KG1 (cell line): ENCODE data around the gene OPHN1.

ENCODE experiments used
- DNase-seq: peaks from one replicate; lab custom pipeline; 2025; lab: John Stamatoyannopoulos, UW

The OPHN1 gene

GRCh38 chrX:68433155-68433980 is at the start of gene OPHN1:
TSS of gene OPHN1 (minus strand) at chrX:68433495. CDS start at chrX:68433020, 475 bp downstream.
- no peak for DNase-seq

DNA sequence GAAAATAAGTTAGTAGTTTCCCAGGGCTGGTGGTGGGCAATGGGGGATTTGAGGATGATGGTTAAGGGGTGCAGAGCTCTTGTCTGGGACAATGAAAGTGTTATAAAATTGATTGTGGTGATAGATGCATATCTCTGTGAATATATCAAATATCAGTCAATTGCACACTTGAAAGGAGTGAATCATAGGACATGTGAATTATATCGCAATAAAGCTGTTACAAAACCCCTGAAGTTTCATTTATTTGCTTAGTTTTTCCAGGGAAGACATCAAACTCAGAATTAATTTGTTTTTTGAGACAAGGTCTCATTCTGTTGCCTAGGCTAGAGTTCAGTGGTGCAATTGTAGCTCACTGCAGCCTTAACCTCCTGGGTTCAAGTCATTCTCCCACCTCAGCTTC is 47.7 kb upstream of the OPHN1 start:
- no peak for DNase-seq

- no peak for DNase-seq
Observed at GRCh38 chrX:68464796-68465195, 31.5 kb upstream of the OPHN1 start.

GRCh38 chrX:68463880-68464279 is 30.6 kb upstream of the OPHN1 start:
- no peak for DNase-seq

DNA sequence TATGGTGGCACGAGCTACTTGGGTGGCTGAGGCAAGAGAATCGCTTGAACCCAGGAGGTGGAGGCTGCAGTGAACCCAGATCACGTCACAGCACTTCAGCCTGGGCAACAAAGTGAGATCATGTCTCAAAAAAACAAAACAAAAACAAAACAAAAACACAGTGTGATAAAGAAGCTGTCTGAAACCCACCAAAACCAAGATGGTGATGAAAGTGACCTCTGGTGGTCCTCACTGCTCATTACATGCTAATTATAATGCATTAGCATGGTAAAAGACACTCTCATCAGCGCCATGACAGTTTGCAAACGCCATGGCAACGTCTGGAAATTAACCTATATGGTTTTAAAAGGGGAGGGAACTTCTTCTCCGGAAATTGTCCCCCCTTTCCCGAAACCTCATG is 29.4 kb upstream of the OPHN1 start:
- DNase-seq, result no peak

DNA sequence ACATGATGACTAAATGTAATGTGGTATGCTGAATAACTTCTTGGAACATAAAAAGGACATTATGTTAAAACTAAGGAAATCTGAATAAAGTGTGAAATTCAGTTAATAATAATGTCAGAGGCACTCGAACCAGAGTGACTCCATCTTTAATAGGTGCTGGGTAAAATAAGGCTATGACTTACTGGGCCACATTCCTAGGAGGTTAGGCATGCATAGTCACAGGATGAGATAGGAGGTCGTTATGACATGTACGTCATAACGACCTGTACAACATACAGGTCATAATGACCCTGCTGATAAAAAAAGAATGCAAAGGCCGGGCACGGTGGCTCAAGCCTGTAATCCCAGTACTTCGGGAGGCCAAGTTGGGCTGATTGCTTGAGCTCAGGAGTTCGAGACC is 28.9 kb upstream of the OPHN1 start:
- DNase-seq, result no peak

DNA sequence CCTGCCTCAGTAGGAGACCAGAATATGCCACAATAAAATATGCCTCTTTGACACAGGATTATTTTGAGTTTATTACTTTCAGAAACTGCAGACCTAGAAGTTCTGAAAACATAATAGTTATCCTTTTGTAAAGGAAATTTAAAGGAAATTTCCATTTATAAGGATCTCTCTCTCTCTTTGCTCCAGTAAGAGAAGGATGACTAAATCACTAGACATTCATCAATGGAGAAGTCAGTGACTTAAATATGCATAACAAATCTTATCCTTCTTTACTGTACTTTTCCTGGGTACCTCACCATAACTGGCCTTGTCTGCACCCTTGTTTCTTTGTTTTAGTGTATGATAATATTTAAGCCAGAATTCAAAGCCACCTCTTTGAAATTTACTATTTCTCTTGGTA is 28.3 kb upstream of the OPHN1 start:
- no peak for DNase-seq

- DNase-seq, result no peak
Observed at GRCh38 chrX:68461093-68461492, 27.8 kb upstream of the OPHN1 start.

DNA sequence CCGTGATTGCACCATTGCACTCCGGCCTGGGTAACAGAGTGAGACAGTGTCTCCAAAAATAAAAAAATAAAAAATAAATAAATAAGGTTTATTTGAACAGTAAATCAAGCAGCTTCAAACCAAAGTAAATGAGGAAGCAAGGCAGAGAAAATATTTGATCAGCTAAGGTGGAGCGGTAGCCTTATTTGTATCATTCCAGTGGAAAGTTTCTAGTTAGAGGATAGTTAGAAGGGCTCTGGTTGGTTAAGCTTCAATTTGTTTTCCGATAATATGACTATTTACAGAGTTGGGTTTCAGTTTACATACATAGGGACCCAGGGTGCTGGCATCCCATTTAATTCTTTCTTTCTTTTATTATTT is 21.8 kb upstream of the OPHN1 start:
- DNase-seq, result no peak

- no peak for DNase-seq
Observed at GRCh38 chrX:68454476-68455150, 21.3 kb upstream of the OPHN1 start.

DNA sequence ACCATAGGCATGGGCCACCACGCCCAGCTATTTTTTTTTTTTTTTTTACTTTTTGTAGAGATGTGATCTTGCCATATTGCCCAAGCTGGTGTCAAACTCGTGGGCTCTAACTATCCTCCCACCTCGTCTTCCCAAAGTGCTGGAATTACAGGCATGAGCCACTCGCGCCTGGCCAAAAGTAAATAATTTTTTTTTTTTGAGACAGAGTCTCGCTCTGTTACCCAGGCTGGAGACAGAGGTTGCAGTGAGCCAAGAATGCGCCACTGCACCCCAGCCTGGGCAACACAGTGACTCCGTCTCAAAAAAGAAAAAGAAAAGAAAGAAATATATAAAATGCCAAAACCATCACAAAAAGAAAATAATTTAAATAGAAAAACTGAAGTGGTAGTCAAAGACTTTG is 18.4 kb upstream of the OPHN1 start:
- no peak for DNase-seq

DNA sequence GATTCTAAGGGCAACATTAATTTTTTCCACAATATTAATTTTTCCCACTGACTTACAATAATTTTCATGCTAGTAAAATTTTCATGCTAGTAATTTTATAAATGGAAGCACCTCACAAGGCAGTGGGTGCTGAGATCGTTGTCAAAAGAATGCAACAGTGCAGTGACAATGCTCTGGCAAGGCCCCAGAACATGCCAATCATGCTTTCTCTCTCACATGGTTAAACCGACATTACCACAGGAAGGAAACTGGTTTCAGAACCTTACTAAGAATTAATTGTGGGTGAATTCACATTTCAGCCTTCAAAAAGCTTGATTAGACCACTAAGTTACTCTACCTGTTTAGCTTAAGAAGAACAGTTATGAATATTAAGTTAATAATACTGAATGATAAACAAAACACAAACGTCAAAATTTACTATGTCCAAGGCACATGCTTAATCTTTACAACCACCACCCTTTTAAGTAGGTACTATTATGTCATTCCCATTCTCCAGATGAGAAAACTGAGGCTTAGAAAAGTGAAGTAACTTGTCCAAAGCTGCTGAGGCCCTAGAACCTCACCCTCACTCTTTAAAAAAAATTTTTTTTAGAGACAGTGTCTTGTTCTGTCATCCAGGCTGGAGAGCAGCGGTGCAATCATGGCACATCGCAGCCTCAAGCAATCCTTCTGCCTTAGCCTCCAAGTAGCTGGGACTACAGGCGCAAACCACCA is 10.0 kb upstream of the OPHN1 start:
- no peak for DNase-seq

- no peak for DNase-seq
Observed at GRCh38 chrX:68440940-68441339, 7.6 kb upstream of the OPHN1 start.

DNA sequence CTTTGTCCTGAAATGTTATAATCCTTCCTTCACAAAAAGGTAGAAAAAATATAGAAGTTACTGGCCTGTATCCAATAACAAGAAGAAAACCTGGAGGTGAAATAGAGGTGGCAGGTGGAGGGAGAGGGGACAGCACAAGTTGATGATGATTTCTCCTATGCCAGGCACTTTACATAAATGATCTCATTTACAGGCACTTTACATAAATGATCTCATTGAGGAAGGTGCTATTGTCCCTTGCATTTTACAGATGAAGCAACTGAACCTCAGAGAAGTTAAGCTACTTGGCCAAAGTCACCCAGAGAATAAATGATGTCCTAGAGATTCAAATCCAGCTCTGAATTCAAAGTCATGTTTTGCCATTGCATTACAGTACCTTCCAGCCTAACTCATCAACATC is 7.1 kb upstream of the OPHN1 start:
- DNase-seq, result no peak

DNA sequence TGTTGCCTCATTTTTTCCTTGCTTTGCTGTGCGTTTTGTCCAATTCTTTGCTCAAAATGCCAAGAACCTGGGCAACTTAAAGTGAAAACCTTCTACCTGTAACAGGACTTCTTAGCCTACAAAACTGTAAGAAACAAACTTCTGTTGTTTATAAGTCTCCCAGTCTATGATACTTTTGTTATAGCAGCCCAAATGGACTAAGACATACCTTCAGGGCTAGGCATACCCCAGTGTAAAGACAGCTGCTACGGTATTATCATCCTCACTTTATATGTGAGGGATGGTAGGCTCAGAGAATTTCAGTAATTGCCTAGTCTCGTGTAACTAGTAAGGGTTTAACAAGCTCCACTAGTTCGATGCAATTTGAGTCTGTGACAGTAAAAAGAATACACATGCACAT is 6.0 kb upstream of the OPHN1 start:
- DNase-seq, result no peak

- no peak for DNase-seq
Observed at GRCh38 chrX:68438575-68438974, 5.3 kb upstream of the OPHN1 start.

GRCh38 chrX:68433981-68434299 is 645 bp upstream of the OPHN1 start:
- DNase-seq, result no peak

DNA sequence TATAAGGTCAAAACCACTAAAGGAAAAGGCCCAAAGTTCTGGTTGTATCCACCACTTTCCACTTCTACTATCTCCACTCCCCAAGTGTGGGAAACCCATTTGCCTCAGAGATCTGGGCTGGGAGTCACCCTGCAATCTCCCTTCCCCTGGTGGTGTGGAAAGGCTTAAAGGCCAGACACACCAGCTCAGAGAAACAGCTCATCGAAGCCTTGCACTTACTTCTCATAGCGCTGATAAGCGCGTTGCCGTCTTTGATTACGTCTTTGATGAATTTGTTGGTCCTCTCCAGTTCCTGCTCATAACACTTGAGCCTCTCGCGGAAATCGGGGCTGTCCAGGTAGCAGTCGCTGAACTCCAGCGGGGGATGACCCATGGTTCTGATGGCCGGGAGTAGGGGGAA is 647 bp downstream of the OPHN1 start:
- no peak for DNase-seq

DNA sequence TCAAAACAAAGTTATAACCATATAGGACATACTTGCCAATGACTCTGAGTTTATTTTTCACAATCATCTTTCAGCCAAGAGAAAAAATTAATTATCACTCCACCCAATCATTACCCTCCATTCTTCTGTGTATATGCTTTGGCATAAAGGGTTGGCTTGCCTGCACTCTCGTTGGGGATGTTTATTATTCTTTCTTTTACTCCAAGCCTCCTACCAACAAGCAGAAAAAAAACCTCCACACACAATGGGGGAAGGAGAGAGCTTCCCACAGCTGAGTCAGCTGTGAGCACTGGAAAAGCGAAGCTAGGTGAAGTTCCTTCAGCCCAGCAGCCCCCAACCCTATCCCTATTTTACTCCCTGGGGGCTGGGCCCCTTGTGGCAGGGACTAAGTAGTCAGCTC is 1.5 kb downstream of the OPHN1 start:
- DNase-seq, result no peak

DNA sequence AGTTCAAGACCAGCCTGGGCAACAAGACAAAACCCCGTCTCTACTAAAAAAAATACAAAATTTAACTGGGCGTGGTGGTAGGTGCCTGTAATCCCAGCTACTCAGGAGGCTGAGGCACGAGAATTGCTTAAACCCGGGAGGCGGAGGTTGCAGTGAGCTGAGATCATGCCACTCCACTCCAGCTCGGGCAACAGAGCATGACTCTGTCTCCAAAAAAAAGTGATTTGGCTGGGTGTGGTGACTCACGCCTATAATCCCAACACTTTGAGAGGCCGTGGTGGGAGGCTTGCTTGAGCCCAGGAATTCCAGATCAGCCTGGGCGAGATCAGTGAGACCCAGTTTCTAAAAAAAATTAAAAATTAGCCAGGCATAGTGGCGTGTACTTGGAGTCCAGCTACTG is 4.1 kb downstream of the OPHN1 start:
- DNase-seq, result no peak

- DNase-seq, result no peak
Observed at GRCh38 chrX:68428431-68428830, 4.9 kb downstream of the OPHN1 start.

DNA sequence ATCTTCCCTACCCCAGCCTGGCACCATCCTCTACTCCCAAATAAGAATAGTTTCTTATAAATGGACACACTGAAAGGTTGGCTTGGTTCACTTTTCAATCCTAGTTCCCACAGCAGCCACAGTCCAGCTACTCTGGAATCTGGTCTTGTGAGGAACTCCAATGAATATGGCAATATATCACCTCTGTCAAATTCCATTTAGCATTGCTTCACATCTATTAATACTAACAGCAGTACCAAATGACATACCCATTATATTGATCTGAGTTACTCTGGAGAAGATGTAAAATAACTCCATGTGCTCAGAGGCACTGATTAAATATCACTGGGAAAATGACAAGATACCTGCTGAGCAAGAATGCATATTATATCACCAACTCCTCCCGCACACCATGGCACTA is 8.6 kb downstream of the OPHN1 start:
- DNase-seq, result no peak

DNA sequence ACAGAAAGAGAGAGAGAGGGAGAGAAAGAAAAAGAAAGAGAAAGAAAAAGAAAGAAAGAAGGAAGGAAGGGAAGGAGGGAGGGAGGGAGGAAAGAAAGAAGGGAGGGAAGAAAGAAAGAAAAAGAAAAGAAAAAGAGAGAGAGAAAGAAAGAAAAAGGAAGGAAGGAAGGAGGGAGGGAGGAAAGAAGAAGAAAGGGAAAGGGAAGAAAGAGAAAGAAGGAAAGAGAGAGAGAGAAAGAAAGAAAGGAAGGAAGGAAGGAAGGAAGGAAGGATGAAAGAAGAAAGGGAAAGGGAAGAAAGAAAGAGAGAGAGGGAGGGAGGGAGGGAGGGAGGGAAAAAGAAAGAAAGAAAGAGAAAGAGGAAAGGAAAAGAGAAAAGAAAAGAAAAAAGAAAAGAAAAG is 10.8 kb downstream of the OPHN1 start:
- DNase-seq, result no peak
